Caco-2 (cell line): ENCODE results near the gene TBC1D12. TPM values are rescaled to one million over a fixed set of nuclear protein-coding genes. Genes with fewer than 3 reads are reported as not detected.
A peak's percentile ranks its signal among the peaks of the same experiment; 100 is the strongest.

ENCODE experiments used
- BruUV-seq: library from RNA; stranded (reverse); fragments of 400-500 nt; replicated peaks from 2 replicates; lab custom pipeline; 2021; lab: Mats Ljungman, UMichigan
- CTCF ChIA-PET: fragments of 300-600 bp; sonication (Branson Sonifier 250); formaldehyde crosslinking; loops from one replicate; lab custom pipeline; 2022; ENCODE audit warnings: antibody characterized with exemption; lab: Charles Lee
- POLR2A ChIA-PET: fragments of 300-600 bp; sonication (Branson Sonifier 250); formaldehyde crosslinking; loops from one replicate; lab custom pipeline; 2022; ENCODE audit warnings: antibody characterized with exemption; lab: Charles Lee
- DNase-seq, 2 experiments: peaks; one replicate each; pipeline versions ENCODE4 v3.0.0 to v3.0.0-alpha.2; 2020 to 2022
- H3K27me3 ChIP-seq: replicated peaks from 2 replicates; pipeline ENCODE4 v1.6.0; 2011; ENCODE audit warnings: low read length; ENCODE audit not compliant: control insufficient read depth, insufficient read depth
- H3K36me3 ChIP-seq: 2 replicates; pipeline ENCODE4 v1.5.1; 2011; ENCODE audit warnings: low read length; ENCODE audit not compliant: control insufficient read depth, insufficient read depth
- H3K4me1 ChIP-seq: fragments of 250-450 bp; sonication (Bioruptor Pico); 2 replicates; pipeline ENCODE4 v1.5.1; 2020; ENCODE audit warnings: mild to moderate bottlenecking
- H3K4me3 ChIP-seq: 2 replicates; pipeline ENCODE4 v1.5.1; 2011; ENCODE audit warnings: low read depth, mild to moderate bottlenecking, control low read depth, low read length
- H3K9me3 ChIP-seq: fragments of 250-450 bp; sonication (Bioruptor Pico); 2 replicates; pipeline ENCODE4 v1.5.1; 2020; ENCODE audit warnings: mild to moderate bottlenecking, moderate library complexity
- H3K27ac Mint-ChIP-seq: one replicate; pipeline ENCODE4 v1.8.0; 2022; ENCODE audit warnings: mixed read lengths; ENCODE audit not compliant: unreplicated experiment
- H3K27me3 Mint-ChIP-seq: one replicate; pipeline ENCODE4 v1.8.0; 2022; ENCODE audit warnings: mixed read lengths; ENCODE audit not compliant: insufficient read depth, unreplicated experiment
- H3K36me3 Mint-ChIP-seq: one replicate; pipeline ENCODE4 v1.8.0; 2022; ENCODE audit warnings: mild to moderate bottlenecking, mixed read lengths; ENCODE audit not compliant: insufficient read depth, unreplicated experiment
- H3K4me1 Mint-ChIP-seq: one replicate; pipeline ENCODE4 v1.8.0; 2022; ENCODE audit warnings: low read depth, mixed read lengths; ENCODE audit not compliant: unreplicated experiment
- H3K4me3 Mint-ChIP-seq: one replicate; pipeline ENCODE4 v1.8.0; 2022; ENCODE audit warnings: mild to moderate bottlenecking, moderate library complexity, mixed read lengths; ENCODE audit not compliant: unreplicated experiment
- H3K9me3 Mint-ChIP-seq: one replicate; pipeline ENCODE4 v1.8.0; 2022; ENCODE audit warnings: mixed read lengths; ENCODE audit not compliant: unreplicated experiment
- CTCF ChIP-seq, 2 experiments: fragments of 200-600 bp in 1 of 2; IDR thresholded peaks; 1 replicate in 1 of 2; 2 replicates in 1 of 2; pipeline versions ENCODE4 v1.5.1 to v1.8.0; 2011 to 2022; ENCODE audit warnings: antibody characterized with exemption in 1 of 2, control low read depth in 1 of 2, inconsistent platforms in 1 of 2, low read depth in 1 of 2, low read length in 1 of 2, mild to moderate bottlenecking in 1 of 2, moderate library complexity in 1 of 2; ENCODE audit not compliant: insufficient read depth in 1 of 2, severe bottlenecking in 1 of 2, unreplicated experiment in 1 of 2
- intact Hi-C: fragments of 100-400 bp; cut with micrococcal nuclease; formaldehyde crosslinking; loops from one replicate; pipeline ENCODE4 v1.10.0; 2022; ENCODE audit not compliant: unreplicated experiment
- total RNA-seq: library from RNA; stranded (reverse); gene quantifications from 2 replicates; pipeline ENCODE4 v1.2.3, GENCODE V29; 2022

The TBC1D12 gene
- total RNA-seq, 1 experiment from 2014 or later = 32.1 TPM

- peaks cover 25% of the 10 kb centered on the region for H3K4me1 ChIP-seq
- no TSS peak for BruUV-seq
- no peaks in the 10 kb centered on the region for H3K27me3 Mint-ChIP-seq
- no peak overlapping the region for H3K4me3 Mint-ChIP-seq
- H3K9me3 ChIP-seq = 0 out of 2 replicates have a peak, but pooled peaks cover 5% of the 10 kb centered on the region
- no peak overlapping the region for H3K27ac Mint-ChIP-seq
- no peaks in the 10 kb centered on the region for H3K9me3 Mint-ChIP-seq
- no peak overlapping the region for H3K4me3 ChIP-seq
- H3K27me3 ChIP-seq = no peaks in the 10 kb centered on the region
- TF ChIP-seq CTCF (IDR thresholded peaks at IDR 0.05; ENCODE audit: insufficient read depth in 1 of 2, low read depth in 1 of 2, low read length in 1 of 2, severe bottlenecking in 1 of 2, unreplicated experiment in 1 of 2) = no peak
- H3K36me3 Mint-ChIP-seq = peaks cover 34% of the 10 kb centered on the region
- peaks cover 35% of the 10 kb centered on the region for H3K4me1 Mint-ChIP-seq
- peak in 1 of 2 experiments; percentile 23 for DNase-seq
- H3K36me3 ChIP-seq = peaks cover 2% of the 10 kb centered on the region; the same call in 1 of the 2 replicates
- ChIA-PET CTCF (interaction anchor here (0.6 kb wide), 1 partner anchor 18 kb away, joined by 3 read pairs; no protein-coding TSS in a partner anchor), POLR2A (no interaction called here)
- intact Hi-C loops = no loop called here
Measured at GRCh38 chr10:94462130-94462529, 59.8 kb downstream of the TBC1D12 start.

- H3K9me3 Mint-ChIP-seq = no peaks in the 10 kb centered on the region
- peaks cover 22% of the 10 kb centered on the region for H3K4me1 Mint-ChIP-seq
- POLR2A ChIA-PET = no interaction called here
- Histone ChIP-seq H3K9me3 (no peaks in the 10 kb centered on the region), H3K4me1 (peaks cover 23% of the 10 kb centered on the region), H3K27me3 (no peaks in the 10 kb centered on the region), H3K36me3 (no peaks in the 10 kb centered on the region), H3K4me3 (no peak overlapping the region)
- peaks cover 16% of the 10 kb centered on the region for H3K36me3 Mint-ChIP-seq
- no peak overlapping the region for H3K4me3 Mint-ChIP-seq
- no TSS peak for BruUV-seq
- intact Hi-C loops = no loop called here
- TF ChIP-seq CTCF (IDR thresholded peaks at IDR 0.05; ENCODE audit: insufficient read depth in 1 of 2, low read depth in 1 of 2, low read length in 1 of 2, severe bottlenecking in 1 of 2, unreplicated experiment in 1 of 2) = no peak
- no peak overlapping the region for H3K27ac Mint-ChIP-seq
- CTCF ChIA-PET = no interaction called here
- no peaks in the 10 kb centered on the region for H3K27me3 Mint-ChIP-seq
- DNase-seq = no peak
Measured at GRCh38 chr10:94465684-94466083, 63.3 kb downstream of the TBC1D12 start.

GRCh38 chr10:94481410-94481809 is 79.1 kb downstream of the TBC1D12 start:
- no peak for TF ChIP-seq CTCF (IDR thresholded peaks at IDR 0.05; ENCODE audit: insufficient read depth in 1 of 2, low read depth in 1 of 2, low read length in 1 of 2, severe bottlenecking in 1 of 2, unreplicated experiment in 1 of 2)
- Mint-ChIP-seq H3K9me3 (no peaks in the 10 kb centered on the region), H3K27me3 (no peaks in the 10 kb centered on the region), H3K27ac (no peak overlapping the region), H3K4me3 (no peak overlapping the region), H3K36me3 (peaks cover 73% of the 10 kb centered on the region), H3K4me1 (peaks cover 7% of the 10 kb centered on the region)
- ChIA-PET POLR2A (no interaction called here), CTCF (no interaction called here)
- Histone ChIP-seq H3K4me1 (peaks cover 5% of the 10 kb centered on the region), H3K9me3 (peaks cover 6% of the 10 kb centered on the region; the same call in 1 of the 2 replicates), H3K27me3 (no peaks in the 10 kb centered on the region), H3K36me3 (no peaks in the 10 kb centered on the region; the same call in 1 of the 2 replicates), H3K4me3 (no peak overlapping the region)
- no peak for DNase-seq
- BruUV-seq = no TSS peak
- intact Hi-C loops = no loop called here
